ENCODE results near the gene ZDHHC14. TPM values are rescaled to one million over a fixed set of nuclear protein-coding genes. Genes with fewer than 3 reads are reported as not detected.

Gene ZDHHC14
- total RNA-seq, 4 donors from 2014 or later, result 6.5 to 10.4 (median 8.0) TPM

DNA sequence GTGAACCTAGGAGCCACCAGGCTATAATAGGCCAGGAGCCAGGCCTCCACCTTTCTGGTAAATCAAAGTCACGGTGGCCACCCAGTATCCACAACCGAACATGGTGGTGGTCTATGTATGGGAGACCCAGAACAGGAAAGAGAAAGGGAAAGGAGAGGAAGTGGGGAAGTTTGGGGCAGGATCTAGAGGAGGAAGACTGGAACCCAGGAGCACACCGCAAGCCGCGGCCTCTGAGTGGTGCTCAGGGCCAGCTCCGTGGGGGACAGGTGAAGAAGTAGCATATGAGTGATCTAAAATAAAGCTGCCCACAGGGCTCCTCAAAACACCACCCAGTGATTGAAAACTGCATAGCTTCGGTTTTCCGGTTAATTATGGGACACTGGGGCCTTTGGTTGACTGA is 214.8 kb downstream of the ZDHHC14 start:
- no peak for TF ChIP-seq CTCF (IDR thresholded peaks at IDR 0.05; ENCODE audit: low read depth)

DNA sequence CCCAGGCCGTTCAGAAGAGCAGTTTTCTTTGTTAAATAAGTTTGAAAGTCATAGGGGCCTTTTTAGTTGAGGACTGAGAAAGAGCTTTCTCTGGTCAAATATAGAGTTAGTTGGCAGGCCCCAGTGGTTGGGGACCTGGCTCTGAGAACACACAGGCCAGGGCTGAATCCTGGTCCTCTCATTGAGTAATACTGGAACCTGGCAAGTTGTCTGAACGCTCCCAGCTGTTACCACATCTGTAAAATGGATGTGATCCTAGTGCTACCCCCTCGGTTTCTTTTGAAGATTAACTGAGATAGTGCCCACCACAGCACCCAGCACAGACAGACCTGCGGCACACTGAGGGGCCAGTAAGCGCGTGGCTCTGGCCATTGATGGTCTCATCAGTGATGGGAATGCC is 215.5 kb downstream of the ZDHHC14 start:
- no peak for TF ChIP-seq CTCF (IDR thresholded peaks at IDR 0.05; ENCODE audit: low read depth)

GRCh38 chr6:157596886-157597285 is 215.9 kb downstream of the ZDHHC14 start:
- no peak for TF ChIP-seq CTCF (IDR thresholded peaks at IDR 0.05; ENCODE audit: low read depth)

- no peak for TF ChIP-seq CTCF (IDR thresholded peaks at IDR 0.05; ENCODE audit: low read depth)
Observed at GRCh38 chr6:157597461-157598312, 216.7 kb downstream of the ZDHHC14 start.

- TF ChIP-seq CTCF (IDR thresholded peaks at IDR 0.05; ENCODE audit: low read depth), result no peak
Observed at GRCh38 chr6:157599191-157599590, 218.2 kb downstream of the ZDHHC14 start.

GRCh38 chr6:157600807-157601206 is 219.8 kb downstream of the ZDHHC14 start:
- TF ChIP-seq CTCF (IDR thresholded peaks at IDR 0.05; ENCODE audit: low read depth), result no peak

DNA sequence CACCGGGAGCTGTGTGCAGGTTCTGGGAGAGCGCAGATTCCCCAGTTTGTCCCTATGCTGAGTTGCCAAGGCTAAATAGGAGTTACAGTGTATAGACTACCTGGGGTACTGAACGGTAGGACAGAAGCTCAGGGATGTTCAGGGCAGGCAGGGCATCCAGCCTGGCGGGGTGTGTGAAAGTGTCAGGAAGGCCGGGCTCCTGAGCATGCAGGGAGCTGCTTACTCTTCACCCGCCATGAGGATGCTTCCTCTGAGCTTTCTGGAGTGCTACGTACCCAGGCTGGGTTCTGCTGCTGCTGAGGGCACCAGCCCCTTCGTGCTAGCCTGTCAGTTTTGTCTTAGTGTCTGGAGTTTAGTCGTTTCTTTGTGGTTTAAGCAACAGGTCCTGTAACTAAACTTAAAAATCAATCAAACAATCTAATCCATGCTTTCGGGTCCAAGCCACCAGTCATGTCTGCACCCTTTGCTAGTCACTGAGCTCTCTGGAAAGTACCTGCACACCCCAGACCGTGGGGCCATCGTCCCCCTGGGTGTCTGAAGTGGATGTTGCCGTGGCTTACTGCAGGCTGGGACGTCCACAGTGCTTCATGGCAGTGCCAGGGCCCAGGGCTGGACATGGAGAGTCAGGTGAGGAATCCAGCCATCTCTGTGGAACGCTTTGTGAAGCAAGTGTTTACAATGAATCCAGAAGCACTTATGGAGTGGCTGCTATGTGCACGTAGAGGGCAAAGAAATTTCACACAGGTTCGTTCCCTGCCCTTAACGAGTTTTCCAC is 221.7 kb downstream of the ZDHHC14 start:
- TF ChIP-seq CTCF (IDR thresholded peaks at IDR 0.05; ENCODE audit: low read depth), result no peak
